Glutamatergic neuron (in vitro differentiated cells): Measurements from ENCODE around the gene PNPLA7. TPM values are rescaled to one million over a fixed set of nuclear protein-coding genes. Genes with fewer than 3 reads are reported as not detected.
"Not testable (repeated sequence)": the region's sequence is repeated elsewhere in the genome, so short reads cannot be mapped to it uniquely, and the experiment has no call there.

ENCODE experiments used
- DNase-seq: peaks from one replicate; pipeline ENCODE4 v3.0.0; 2022
- H3K27ac Mint-ChIP-seq: one replicate; pipeline ENCODE4 v1.8.0; 2020; ENCODE audit warnings: mild to moderate bottlenecking, mixed read lengths, inconsistent platforms; ENCODE audit not compliant: unreplicated experiment
- H3K27me3 Mint-ChIP-seq: one replicate; pipeline ENCODE4 v1.8.0; 2020; ENCODE audit warnings: mild to moderate bottlenecking, moderate library complexity, mixed read lengths, inconsistent platforms; ENCODE audit not compliant: unreplicated experiment
- H3K36me3 Mint-ChIP-seq: one replicate; pipeline ENCODE4 v1.8.0; 2020; ENCODE audit warnings: mild to moderate bottlenecking, mixed read lengths, inconsistent platforms; ENCODE audit not compliant: unreplicated experiment
- H3K4me1 Mint-ChIP-seq: one replicate; pipeline ENCODE4 v1.8.0; 2020; ENCODE audit warnings: mild to moderate bottlenecking, low read depth, mixed read lengths, inconsistent platforms; ENCODE audit not compliant: unreplicated experiment
- H3K4me3 Mint-ChIP-seq: one replicate; pipeline ENCODE4 v1.8.0; 2020; ENCODE audit warnings: mild to moderate bottlenecking, mixed read lengths, inconsistent platforms; ENCODE audit not compliant: unreplicated experiment
- H3K9me3 Mint-ChIP-seq: one replicate; pipeline ENCODE4 v1.8.0; 2020; ENCODE audit warnings: mild to moderate bottlenecking, moderate library complexity, mixed read lengths, inconsistent platforms; ENCODE audit not compliant: unreplicated experiment
- CTCF ChIP-seq: fragments of 200-600 bp; sonication (generic); IDR thresholded peaks from one replicate; pipeline ENCODE4 v1.5.0; 2021; ENCODE audit not compliant: partially characterized antibody, unreplicated experiment
- microRNA-seq: library from miRNA; unstranded; fragments of <30 nt; microRNA quantifications from one replicate; pipeline ENCODE4, GENCODE V29; 2020; ENCODE audit not compliant: unreplicated experiment
- total RNA-seq: library from RNA; stranded (reverse); fragmentation: NEBNext Ultra II Directional; extraction: Animal tissue kit (Norgen Biotek cat#: 25700); gene quantifications from one replicate; pipeline ENCODE4 v1.2.1, GENCODE V29; 2021; ENCODE audit not compliant: unreplicated experiment

Gene PNPLA7
- total RNA-seq, 1 donor from 2014 or later, result 6.7 TPM

GRCh38 chr9:137411645-137412380, 138.4 kb downstream of the PNPLA7 start:
- H3K27me3 Mint-ChIP-seq, result no peaks in the 10 kb centered on the region
- no peak for DNase-seq
- H3K4me3 Mint-ChIP-seq, result no peak overlapping the region
- no peak for TF ChIP-seq CTCF
- H3K4me1 Mint-ChIP-seq, result peaks cover 5% of the 10 kb centered on the region
- no peaks in the 10 kb centered on the region for H3K36me3 Mint-ChIP-seq
- H3K27ac Mint-ChIP-seq, result no peak overlapping the region
- H3K9me3 Mint-ChIP-seq, result no peaks in the 10 kb centered on the region

- H3K4me1 Mint-ChIP-seq, result peaks cover 5% of the 10 kb centered on the region
- H3K36me3 Mint-ChIP-seq, result no peaks in the 10 kb centered on the region
- no peaks in the 10 kb centered on the region for H3K9me3 Mint-ChIP-seq
- DNase-seq, result no peak
- H3K27me3 Mint-ChIP-seq, result no peaks in the 10 kb centered on the region
- H3K27ac Mint-ChIP-seq, result no peak overlapping the region
- H3K4me3 Mint-ChIP-seq, result no peak overlapping the region
- no peak for TF ChIP-seq CTCF
These were observed 138.9 kb downstream of the PNPLA7 start for GRCh38 chr9:137411260-137411644.

GRCh38 chr9:137410891-137411249, 139.3 kb downstream of the PNPLA7 start:
- no peak overlapping the region for H3K4me3 Mint-ChIP-seq
- DNase-seq, result no peak
- peaks cover 5% of the 10 kb centered on the region for H3K4me1 Mint-ChIP-seq
- no peak overlapping the region for H3K27ac Mint-ChIP-seq
- no peaks in the 10 kb centered on the region for H3K9me3 Mint-ChIP-seq
- H3K27me3 Mint-ChIP-seq, result peaks cover 2% of the 10 kb centered on the region
- H3K36me3 Mint-ChIP-seq, result no peaks in the 10 kb centered on the region
- TF ChIP-seq CTCF, result no peak

GRCh38 chr9:137410236-137410890, 139.8 kb downstream of the PNPLA7 start:
- H3K9me3 Mint-ChIP-seq, H3K27ac Mint-ChIP-seq, H3K27me3 Mint-ChIP-seq, H3K4me3 Mint-ChIP-seq, H3K4me1 Mint-ChIP-seq, DNase-seq, H3K36me3 Mint-ChIP-seq: not testable (repeated sequence)

Small RNAs within 50 kb of the gene (microRNA-seq; reads per million reads assigned to microRNA genes)
- 20.1 reads per million, percentile 59 among the genes with 10 or more reads in this experiment for gene MIR7114

Other genes with a start within 250 kb of the PNPLA7 start
- gene NRARP, start 248.1 kb downstream of the PNPLA7 start, total RNA-seq, result 15.2 TPM
- gene EXD3, start 127.2 kb downstream of the PNPLA7 start, total RNA-seq, result 24.5 TPM
- gene NOXA1, start 127.0 kb downstream of the PNPLA7 start, total RNA-seq, result 2.6 TPM
- 1.0 TPM for gene ENTPD8, start 109.0 kb downstream of the PNPLA7 start, total RNA-seq
- 131 TPM for gene NSMF, start 91.1 kb downstream of the PNPLA7 start, total RNA-seq
- gene MRPL41, start 1.5 kb upstream of the PNPLA7 start, total RNA-seq, result 48.9 TPM
- gene DPH7, start 28.5 kb upstream of the PNPLA7 start, total RNA-seq, result 64.6 TPM
- gene ZMYND19, start 40.1 kb upstream of the PNPLA7 start, total RNA-seq, result 33.9 TPM
- 22.5 TPM for gene ARRDC1, start 55.3 kb upstream of the PNPLA7 start, total RNA-seq
- gene EHMT1, start 68.6 kb upstream of the PNPLA7 start, total RNA-seq, result 162 TPM